WERI-Rb-1 (cell line): ENCODE results near the gene EPDR1.

ENCODE experiments used
- DNase-seq: peaks from one replicate; pipeline ENCODE4 v3.0.0-alpha.2; 2020
- H3K27ac ChIP-seq: fragments of 250-450 bp; sonication (Bioruptor Pico); 2 replicates; pipeline ENCODE4 v1.5.1; 2020; ENCODE audit warnings: mild to moderate bottlenecking, moderate library complexity
- H3K27me3 ChIP-seq: fragments of 250-450 bp; sonication (Bioruptor Pico); 2 replicates; pipeline ENCODE4 v1.5.1; 2021; ENCODE audit warnings: mild to moderate bottlenecking, low read depth, moderate library complexity; ENCODE audit not compliant: insufficient read depth, severe bottlenecking
- H3K36me3 ChIP-seq: fragments of 250-450 bp; sonication (Bioruptor Pico); 2 replicates; pipeline ENCODE4 v1.5.1; 2020; ENCODE audit warnings: mild to moderate bottlenecking, moderate library complexity
- H3K4me3 ChIP-seq: 2 replicates; pipeline ENCODE4 v1.5.1; 2011; ENCODE audit warnings: low read depth, mild to moderate bottlenecking, control low read depth, low read length
- H3K9me3 ChIP-seq: fragments of 250-450 bp; sonication (Bioruptor Pico); 2 replicates; pipeline ENCODE4 v1.5.1; 2021; ENCODE audit warnings: mild to moderate bottlenecking, moderate library complexity; ENCODE audit not compliant: severe bottlenecking
- TF ChIP-seq, protein P1 (sequence below): IDR thresholded peaks from 2 replicates; pipeline ENCODE4 v1.5.1; 2011; ENCODE audit warnings: low read depth, mild to moderate bottlenecking, control low read depth, inconsistent platforms, low read length

EPDR1 gene

DNA sequence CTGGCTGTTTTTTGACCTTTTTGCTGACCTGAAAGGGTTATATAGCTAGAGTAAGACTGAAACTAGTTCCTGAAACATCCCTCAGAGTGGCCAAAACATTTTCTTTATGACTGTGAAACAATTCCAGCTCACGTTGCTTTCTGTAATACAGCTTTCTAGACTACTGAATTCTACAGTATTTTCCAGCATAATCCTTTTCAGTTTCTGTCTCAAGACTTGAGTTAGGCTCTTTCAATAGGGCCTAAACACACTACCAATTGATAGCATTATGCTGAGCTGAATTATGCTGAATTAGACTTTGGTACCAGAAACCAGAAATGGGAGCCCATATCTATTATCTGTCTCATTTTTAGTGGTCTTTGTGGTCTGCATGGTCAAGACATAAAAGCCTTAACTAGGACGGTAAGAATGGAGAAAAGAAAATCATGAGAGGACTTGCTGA is 72.6 kb downstream of the EPDR1 start:
- Histone ChIP-seq H3K27ac (no peak overlapping the region), H3K27me3 (no peaks in the 10 kb centered on the region), H3K36me3 (no peaks in the 10 kb centered on the region), H3K9me3 (no peaks in the 10 kb centered on the region), H3K4me3 (no peak overlapping the region)
- no peak for DNase-seq
- TF ChIP-seq, protein P1, sequence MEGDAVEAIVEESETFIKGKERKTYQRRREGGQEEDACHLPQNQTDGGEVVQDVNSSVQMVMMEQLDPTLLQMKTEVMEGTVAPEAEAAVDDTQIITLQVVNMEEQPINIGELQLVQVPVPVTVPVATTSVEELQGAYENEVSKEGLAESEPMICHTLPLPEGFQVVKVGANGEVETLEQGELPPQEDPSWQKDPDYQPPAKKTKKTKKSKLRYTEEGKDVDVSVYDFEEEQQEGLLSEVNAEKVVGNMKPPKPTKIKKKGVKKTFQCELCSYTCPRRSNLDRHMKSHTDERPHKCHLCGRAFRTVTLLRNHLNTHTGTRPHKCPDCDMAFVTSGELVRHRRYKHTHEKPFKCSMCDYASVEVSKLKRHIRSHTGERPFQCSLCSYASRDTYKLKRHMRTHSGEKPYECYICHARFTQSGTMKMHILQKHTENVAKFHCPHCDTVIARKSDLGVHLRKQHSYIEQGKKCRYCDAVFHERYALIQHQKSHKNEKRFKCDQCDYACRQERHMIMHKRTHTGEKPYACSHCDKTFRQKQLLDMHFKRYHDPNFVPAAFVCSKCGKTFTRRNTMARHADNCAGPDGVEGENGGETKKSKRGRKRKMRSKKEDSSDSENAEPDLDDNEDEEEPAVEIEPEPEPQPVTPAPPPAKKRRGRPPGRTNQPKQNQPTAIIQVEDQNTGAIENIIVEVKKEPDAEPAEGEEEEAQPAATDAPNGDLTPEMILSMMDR: no peak

DNA sequence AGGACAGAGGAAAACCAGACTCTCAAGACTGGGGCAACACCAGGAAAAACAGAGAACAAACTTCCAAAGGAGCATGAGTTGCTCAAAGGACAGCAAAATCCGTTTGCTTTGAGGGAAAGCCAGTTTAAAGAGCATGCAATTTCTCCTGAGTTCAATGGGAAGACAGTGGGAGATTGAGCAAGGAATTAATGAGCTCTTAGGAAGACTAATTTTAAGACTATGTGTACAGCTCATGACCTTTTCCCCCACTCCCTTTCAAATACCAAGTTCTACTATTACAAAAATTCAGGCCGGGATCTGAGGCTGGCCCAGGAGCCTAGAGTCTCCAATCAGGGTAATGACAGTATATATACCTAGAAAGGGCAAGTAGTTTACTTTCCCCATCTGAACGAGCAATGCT is 79.2 kb downstream of the EPDR1 start:
- Histone ChIP-seq H3K27me3 (no peaks in the 10 kb centered on the region), H3K9me3 (no peaks in the 10 kb centered on the region), H3K4me3 (no peak overlapping the region), H3K27ac (no peak overlapping the region), H3K36me3 (no peaks in the 10 kb centered on the region)
- TF ChIP-seq, protein P1: no peak
- no peak for DNase-seq

DNA sequence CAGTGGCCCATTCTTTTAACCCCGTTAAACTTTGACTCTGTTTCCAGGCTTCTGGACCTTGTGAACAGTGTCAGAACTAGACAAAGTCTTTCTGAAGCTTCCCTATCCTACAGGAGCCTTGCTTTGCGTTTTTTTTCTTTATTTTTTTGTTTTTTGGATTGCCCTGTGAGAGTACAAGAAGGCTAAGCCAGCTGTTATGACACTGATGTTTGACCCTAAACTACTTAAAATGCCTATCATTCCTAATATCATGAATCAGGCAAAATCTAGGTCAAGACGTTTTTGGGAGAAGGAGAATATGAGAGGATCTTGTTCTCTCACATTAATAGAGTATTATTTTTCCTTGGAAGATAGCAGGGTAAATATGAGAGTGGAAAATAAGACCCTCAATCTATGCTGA is 79.8 kb downstream of the EPDR1 start:
- TF ChIP-seq, protein P1: no peak
- no peak for DNase-seq
- no peak overlapping the region for H3K27ac ChIP-seq

More for the DNA sequence above, 79.8 kb downstream of the EPDR1 start:
- Histone ChIP-seq H3K9me3 (no peaks in the 10 kb centered on the region), H3K4me3 (no peak overlapping the region), H3K36me3 (no peaks in the 10 kb centered on the region), H3K27me3 (no peaks in the 10 kb centered on the region)
